ENCODE measurements around the gene SUPT5H. TPM values are rescaled to one million over a fixed set of nuclear protein-coding genes. Genes with fewer than 3 reads are reported as not detected.

Gene SUPT5H
- total and polyA plus RNA-seq, 2 of the 13 experiments (the other 11 are each of a cell fraction or from before 2014, with no cell fraction given): 48.2 to 51.7 TPM

DNA sequence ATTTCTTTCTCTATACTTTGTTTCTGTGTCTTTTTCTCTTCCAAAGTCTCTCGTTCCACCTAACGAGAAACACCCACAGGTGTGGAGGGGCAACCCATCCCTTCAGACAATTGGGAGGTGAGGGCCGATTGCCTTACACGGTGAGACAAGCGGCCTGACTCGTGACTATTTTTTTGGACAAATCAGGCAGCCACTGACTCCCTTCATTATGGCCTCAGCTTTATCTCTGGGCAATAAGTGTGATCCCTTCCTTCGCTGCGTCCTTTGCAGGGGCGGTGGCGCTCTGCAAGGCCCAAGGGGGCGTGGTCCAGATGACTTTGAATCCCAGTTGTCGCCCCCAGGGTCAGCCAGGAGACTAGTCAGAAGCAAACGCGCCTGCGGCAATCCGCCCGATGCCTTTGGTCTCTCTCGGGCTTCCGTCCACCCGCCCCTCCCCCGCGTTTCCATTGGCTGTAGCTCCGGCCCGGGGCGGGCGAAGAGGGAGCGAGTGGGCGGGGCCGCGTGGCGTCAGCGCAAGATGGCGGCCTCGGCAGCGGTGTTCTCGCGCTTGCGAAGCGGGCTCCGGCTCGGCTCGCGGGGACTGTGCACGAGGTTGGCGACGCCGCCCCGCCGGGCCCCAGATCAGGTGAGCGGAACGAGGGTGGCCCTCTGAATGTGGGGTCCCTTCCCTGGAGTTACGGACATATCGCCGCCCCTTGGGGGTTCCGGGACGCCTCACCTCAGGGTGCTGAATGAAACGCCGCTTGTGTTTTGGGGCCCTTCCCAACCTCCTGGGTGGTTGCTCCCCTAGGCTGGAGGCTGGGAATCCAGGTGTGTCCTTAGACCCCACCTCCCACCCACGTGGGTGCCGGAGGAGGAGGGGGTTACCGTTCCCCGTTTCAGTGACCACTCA lies 35.2 kb downstream of the SUPT5H start, which contains the start of gene TIMM50 (continued):
- TF ChIP-seq, protein P1, sequence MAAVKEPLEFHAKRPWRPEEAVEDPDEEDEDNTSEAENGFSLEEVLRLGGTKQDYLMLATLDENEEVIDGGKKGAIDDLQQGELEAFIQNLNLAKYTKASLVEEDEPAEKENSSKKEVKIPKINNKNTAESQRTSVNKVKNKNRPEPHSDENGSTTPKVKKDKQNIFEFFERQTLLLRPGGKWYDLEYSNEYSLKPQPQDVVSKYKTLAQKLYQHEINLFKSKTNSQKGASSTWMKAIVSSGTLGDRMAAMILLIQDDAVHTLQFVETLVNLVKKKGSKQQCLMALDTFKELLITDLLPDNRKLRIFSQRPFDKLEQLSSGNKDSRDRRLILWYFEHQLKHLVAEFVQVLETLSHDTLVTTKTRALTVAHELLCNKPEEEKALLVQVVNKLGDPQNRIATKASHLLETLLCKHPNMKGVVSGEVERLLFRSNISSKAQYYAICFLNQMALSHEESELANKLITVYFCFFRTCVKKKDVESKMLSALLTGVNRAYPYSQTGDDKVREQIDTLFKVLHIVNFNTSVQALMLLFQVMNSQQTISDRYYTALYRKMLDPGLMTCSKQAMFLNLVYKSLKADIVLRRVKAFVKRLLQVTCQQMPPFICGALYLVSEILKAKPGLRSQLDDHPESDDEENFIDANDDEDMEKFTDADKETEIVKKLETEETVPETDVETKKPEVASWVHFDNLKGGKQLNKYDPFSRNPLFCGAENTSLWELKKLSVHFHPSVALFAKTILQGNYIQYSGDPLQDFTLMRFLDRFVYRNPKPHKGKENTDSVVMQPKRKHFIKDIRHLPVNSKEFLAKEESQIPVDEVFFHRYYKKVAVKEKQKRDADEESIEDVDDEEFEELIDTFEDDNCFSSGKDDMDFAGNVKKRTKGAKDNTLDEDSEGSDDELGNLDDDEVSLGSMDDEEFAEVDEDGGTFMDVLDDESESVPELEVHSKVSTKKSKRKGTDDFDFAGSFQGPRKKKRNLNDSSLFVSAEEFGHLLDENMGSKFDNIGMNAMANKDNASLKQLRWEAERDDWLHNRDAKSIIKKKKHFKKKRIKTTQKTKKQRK (IDR thresholded peaks at IDR 0.05; ENCODE audit: low read length): no peak
- no peak for TF ChIP-seq CHD4 (IDR thresholded peaks at IDR 0.05; ENCODE audit: borderline replicate concordance, low read length)
- no peak for TF ChIP-seq ATF7 (IDR thresholded peaks at IDR 0.05)
- peak; percentile 63; the same call in 1 of the 2 replicates for TF ChIP-seq ATF7 (CRISPR knock-in tag; IDR thresholded peaks at IDR 0.05)
- TF ChIP-seq DNMT3B (CRISPR knock-in tag; conservative IDR thresholded peaks at IDR 0.05): no peak
- no peak for TF ChIP-seq FOXJ3 (CRISPR knock-in tag; IDR thresholded peaks at IDR 0.05; ENCODE audit: borderline replicate concordance)
- TF ChIP-seq, protein P2, sequence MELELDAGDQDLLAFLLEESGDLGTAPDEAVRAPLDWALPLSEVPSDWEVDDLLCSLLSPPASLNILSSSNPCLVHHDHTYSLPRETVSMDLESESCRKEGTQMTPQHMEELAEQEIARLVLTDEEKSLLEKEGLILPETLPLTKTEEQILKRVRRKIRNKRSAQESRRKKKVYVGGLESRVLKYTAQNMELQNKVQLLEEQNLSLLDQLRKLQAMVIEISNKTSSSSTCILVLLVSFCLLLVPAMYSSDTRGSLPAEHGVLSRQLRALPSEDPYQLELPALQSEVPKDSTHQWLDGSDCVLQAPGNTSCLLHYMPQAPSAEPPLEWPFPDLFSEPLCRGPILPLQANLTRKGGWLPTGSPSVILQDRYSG (CRISPR knock-in tag; IDR thresholded peaks at IDR 0.05): no peak
- TF ChIP-seq SMARCC2 (IDR thresholded peaks at IDR 0.05): no peak
- TF ChIP-seq, protein P3, sequence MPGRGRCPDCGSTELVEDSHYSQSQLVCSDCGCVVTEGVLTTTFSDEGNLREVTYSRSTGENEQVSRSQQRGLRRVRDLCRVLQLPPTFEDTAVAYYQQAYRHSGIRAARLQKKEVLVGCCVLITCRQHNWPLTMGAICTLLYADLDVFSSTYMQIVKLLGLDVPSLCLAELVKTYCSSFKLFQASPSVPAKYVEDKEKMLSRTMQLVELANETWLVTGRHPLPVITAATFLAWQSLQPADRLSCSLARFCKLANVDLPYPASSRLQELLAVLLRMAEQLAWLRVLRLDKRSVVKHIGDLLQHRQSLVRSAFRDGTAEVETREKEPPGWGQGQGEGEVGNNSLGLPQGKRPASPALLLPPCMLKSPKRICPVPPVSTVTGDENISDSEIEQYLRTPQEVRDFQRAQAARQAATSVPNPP (CRISPR knock-in tag; IDR thresholded peaks at IDR 0.05): no peak
- TF ChIP-seq, protein P4, sequence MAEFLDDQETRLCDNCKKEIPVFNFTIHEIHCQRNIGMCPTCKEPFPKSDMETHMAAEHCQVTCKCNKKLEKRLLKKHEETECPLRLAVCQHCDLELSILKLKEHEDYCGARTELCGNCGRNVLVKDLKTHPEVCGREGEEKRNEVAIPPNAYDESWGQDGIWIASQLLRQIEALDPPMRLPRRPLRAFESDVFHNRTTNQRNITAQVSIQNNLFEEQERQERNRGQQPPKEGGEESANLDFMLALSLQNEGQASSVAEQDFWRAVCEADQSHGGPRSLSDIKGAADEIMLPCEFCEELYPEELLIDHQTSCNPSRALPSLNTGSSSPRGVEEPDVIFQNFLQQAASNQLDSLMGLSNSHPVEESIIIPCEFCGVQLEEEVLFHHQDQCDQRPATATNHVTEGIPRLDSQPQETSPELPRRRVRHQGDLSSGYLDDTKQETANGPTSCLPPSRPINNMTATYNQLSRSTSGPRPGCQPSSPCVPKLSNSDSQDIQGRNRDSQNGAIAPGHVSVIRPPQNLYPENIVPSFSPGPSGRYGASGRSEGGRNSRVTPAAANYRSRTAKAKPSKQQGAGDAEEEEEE (CRISPR knock-in tag; IDR thresholded peaks at IDR 0.05; ENCODE audit: borderline replicate concordance): no peak
- TF ChIP-seq KDM5B (CRISPR knock-in tag; IDR thresholded peaks at IDR 0.05; ENCODE audit: borderline replicate concordance): peak; percentile 79; the same call in 1 of the 2 replicates
- TF ChIP-seq ZNF263 (CRISPR knock-in tag; IDR thresholded peaks at IDR 0.05): no peak
- TF ChIP-seq, protein P5, sequence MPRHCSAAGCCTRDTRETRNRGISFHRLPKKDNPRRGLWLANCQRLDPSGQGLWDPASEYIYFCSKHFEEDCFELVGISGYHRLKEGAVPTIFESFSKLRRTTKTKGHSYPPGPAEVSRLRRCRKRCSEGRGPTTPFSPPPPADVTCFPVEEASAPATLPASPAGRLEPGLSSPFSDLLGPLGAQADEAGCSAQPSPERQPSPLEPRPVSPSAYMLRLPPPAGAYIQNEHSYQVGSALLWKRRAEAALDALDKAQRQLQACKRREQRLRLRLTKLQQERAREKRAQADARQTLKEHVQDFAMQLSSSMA (CRISPR knock-in tag; IDR thresholded peaks at IDR 0.05): peak; percentile 95
- peak; percentile 74; the same call in 1 of the 2 replicates for TF ChIP-seq ZKSCAN8 (CRISPR knock-in tag; IDR thresholded peaks at IDR 0.05; ENCODE audit: borderline replicate concordance)
- TF ChIP-seq ZFP37 (CRISPR knock-in tag; IDR thresholded peaks at IDR 0.05; ENCODE audit: borderline replicate concordance): no peak
- TF ChIP-seq ZFYVE20 (CRISPR knock-in tag; IDR thresholded peaks at IDR 0.05; ENCODE audit: borderline replicate concordance, low read depth): no peak
- no peak for TF ChIP-seq ZNF713 (CRISPR knock-in tag; IDR thresholded peaks at IDR 0.05)
- TF ChIP-seq, protein P6, sequence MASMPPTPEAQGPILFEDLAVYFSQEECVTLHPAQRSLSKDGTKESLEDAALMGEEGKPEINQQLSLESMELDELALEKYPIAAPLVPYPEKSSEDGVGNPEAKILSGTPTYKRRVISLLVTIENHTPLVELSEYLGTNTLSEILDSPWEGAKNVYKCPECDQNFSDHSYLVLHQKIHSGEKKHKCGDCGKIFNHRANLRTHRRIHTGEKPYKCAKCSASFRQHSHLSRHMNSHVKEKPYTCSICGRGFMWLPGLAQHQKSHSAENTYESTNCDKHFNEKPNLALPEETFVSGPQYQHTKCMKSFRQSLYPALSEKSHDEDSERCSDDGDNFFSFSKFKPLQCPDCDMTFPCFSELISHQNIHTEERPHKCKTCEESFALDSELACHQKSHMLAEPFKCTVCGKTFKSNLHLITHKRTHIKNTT (CRISPR knock-in tag; IDR thresholded peaks at IDR 0.05): no peak
- no peak for TF ChIP-seq HOXD1 (CRISPR knock-in tag; IDR thresholded peaks at IDR 0.05)
- no peak for TF ChIP-seq ZNF160 (CRISPR knock-in tag; IDR thresholded peaks at IDR 0.05)
